ENCODE measurements around the gene CNPY2. TPM values are rescaled to one million over a fixed set of nuclear protein-coding genes. Genes with fewer than 3 reads are reported as not detected.

Gene CNPY2
- total and polyA plus RNA-seq, 2 of the 13 experiments (the other 11 are each of a cell fraction or from before 2014, with no cell fraction given): 285 to 356 TPM

DNA sequence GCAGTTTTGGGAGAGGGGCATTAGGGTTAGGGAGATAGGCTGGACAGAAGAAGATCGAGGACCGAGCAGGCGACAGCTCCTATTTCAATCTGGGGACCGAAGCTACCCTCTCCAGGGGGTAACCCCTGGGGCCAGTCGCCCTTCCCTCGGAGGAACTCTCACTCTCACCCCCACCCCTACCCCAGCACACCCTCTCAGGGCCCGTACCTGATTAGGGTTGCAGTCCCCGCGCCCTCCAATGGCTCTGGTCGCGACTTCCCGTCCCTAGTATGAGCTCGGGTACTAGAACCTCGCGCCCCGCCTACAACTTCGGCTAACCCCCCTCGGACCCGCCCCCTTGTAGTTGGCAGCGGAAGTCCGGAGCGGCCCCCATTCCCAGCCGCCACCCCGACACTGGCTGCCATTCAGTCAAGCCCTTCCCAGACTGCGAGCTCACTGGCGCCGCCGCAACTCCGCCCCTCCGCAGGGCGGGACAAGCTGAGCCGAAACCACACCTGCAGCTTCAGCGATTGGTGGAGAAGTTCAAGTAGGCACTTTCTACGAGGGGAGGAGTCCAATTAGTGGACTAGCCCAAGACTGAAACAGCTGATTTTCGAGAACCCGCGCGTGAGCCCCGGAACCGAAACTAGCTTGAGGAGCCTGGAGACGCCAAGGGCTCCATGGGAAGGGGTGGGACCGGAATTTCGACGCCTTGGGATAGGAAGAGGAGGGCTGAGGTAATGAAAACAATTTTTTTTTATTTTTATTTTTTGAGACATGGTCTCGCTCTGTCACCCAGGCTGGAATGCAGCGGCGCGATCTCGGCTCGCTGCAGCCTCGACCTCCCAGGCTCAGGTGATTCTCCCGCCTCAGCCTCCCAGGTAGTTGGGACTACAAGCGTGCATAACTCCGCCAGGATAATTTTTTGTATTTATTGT lies 44.3 kb upstream of the CNPY2 start, which contains the start of gene STAT2 (continued):
- 0 out of 2 replicates have a peak, but pooled peaks have one; percentile 42 for TF ChIP-seq ZNF724P (CRISPR knock-in tag; IDR thresholded peaks at IDR 0.05; ENCODE audit: borderline replicate concordance)
- TF ChIP-seq ZBTB4 (CRISPR knock-in tag; IDR thresholded peaks at IDR 0.05; ENCODE audit: borderline replicate concordance): no peak
- TF ChIP-seq PRDM4 (CRISPR knock-in tag; IDR thresholded peaks at IDR 0.05; ENCODE audit: borderline replicate concordance): no peak
- no peak; the same call in 1 of the 2 replicates for TF ChIP-seq PPARG (CRISPR knock-in tag; conservative IDR thresholded peaks at IDR 0.05)
- no peak for TF ChIP-seq PHB2 (IDR thresholded peaks at IDR 0.05; ENCODE audit: partially characterized antibody)
- no peak for TF ChIP-seq ZC3H4 (CRISPR knock-in tag; IDR thresholded peaks at IDR 0.05; ENCODE audit: borderline replicate concordance)

Measured in HepG2 (cell line).